Measurements from ENCODE around the gene PAK6.

DNA sequence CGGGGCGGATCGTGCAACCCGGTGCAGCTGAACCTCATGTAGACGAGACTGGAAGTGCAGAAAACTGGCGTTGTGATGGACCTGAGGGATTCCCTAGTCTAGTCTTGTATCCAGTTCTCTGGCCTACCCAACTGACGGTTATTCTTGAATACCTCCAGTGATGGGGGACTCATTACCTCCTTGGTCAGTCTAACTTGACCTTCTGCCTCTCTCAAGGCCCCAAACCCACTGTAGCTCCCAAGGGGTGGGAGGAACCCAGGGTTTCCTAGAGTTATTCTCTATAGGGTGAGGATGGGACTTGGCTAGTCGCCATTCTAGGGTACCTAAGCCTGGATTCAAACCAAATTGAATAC, 11.4 kb downstream of the PAK6 start:
- TF ChIP-seq POLR2A (IDR thresholded peaks at IDR 0.05; ENCODE audit: low read length) (no peak), GATA1 (IDR thresholded peaks at IDR 0.05; ENCODE audit: low read depth, low read length) (no peak)

All from erythroblast (primary cell).